ENCODE results near the gene EVPL. TPM values are rescaled to one million over a fixed set of nuclear protein-coding genes. Genes with fewer than 3 reads are reported as not detected.

EVPL gene
- total and polyA plus RNA-seq, 8 donors: 1.2 to 105 (median 9.0) TPM

DNA sequence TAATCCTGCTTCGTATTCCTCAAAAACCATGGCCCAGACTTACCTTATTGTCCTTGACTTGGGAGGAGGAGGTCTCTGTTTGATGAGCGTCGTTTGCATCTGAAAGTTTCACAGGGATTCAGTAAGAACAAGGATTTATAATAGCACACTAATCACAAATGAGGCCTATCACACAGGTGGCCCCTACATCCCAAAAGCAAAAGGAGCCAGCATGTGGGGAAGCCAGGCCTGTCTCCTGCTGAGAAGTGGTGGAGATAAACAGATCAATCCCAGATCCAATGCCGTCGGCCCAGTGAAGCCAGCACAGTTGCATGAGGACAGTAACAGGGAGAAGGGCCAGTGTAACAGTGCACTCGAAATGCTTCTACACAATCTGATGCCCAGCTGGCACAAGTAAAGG is 13.3 kb upstream of the EVPL start:
- H3K27me3 ChIP-seq: no peaks in the 10 kb centered on the region
- 72 to 83% (median 77%) methylated on average over 6 of the region's 6 CpGs for WGBS, 5 donors
- intact Hi-C loops (cut with DNase I; ENCODE audit: low total_unique reads): no loop called here
- peaks cover 0 to 24% (median 6%) of the 10 kb centered on the region in 4 donors for H3K4me1 ChIP-seq
- H3K4me3 ChIP-seq: no peak overlapping the region
- peak overlapping the region in 1 of 5 donors; percentile 77 for H3K27ac ChIP-seq
- H3K9me3 ChIP-seq: no peaks in the 10 kb centered on the region
- no peak for TF ChIP-seq POLR2AphosphoS5 (IDR thresholded peaks at IDR 0.05)
- no peak for TF ChIP-seq POLR2A (IDR thresholded peaks at IDR 0.05)
- no peak for TF ChIP-seq EP300 (IDR thresholded peaks at IDR 0.05)
- TF ChIP-seq, protein P1, sequence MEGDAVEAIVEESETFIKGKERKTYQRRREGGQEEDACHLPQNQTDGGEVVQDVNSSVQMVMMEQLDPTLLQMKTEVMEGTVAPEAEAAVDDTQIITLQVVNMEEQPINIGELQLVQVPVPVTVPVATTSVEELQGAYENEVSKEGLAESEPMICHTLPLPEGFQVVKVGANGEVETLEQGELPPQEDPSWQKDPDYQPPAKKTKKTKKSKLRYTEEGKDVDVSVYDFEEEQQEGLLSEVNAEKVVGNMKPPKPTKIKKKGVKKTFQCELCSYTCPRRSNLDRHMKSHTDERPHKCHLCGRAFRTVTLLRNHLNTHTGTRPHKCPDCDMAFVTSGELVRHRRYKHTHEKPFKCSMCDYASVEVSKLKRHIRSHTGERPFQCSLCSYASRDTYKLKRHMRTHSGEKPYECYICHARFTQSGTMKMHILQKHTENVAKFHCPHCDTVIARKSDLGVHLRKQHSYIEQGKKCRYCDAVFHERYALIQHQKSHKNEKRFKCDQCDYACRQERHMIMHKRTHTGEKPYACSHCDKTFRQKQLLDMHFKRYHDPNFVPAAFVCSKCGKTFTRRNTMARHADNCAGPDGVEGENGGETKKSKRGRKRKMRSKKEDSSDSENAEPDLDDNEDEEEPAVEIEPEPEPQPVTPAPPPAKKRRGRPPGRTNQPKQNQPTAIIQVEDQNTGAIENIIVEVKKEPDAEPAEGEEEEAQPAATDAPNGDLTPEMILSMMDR (IDR thresholded peaks at IDR 0.05): no peak
- no peak for DNase-seq
- H3K36me3 ChIP-seq: peaks cover 69 to 81% (median 76%) of the 10 kb centered on the region in 4 donors

GRCh38 chr17:76039121-76039520 is 12.0 kb upstream of the EVPL start:
- H3K36me3 ChIP-seq: peaks cover 56 to 69% (median 63%) of the 10 kb centered on the region in 4 donors
- peak overlapping the region in 3 of 5 donors; percentile 7 to 77 (median 46) for H3K27ac ChIP-seq
- H3K4me3 ChIP-seq: no peak overlapping the region
- peak in 2 of 3 donors; percentile 1 to 47 for TF ChIP-seq POLR2AphosphoS5 (IDR thresholded peaks at IDR 0.05)
- no peak for TF ChIP-seq EP300 (IDR thresholded peaks at IDR 0.05)
- H3K9me3 ChIP-seq: no peaks in the 10 kb centered on the region
- H3K4me1 ChIP-seq: peaks cover 0 to 32% (median 6%) of the 10 kb centered on the region in 4 donors
- 76 to 85% (median 80%) methylated on average over 6 of the region's 6 CpGs for WGBS, 5 donors
- intact Hi-C loops (cut with DNase I; ENCODE audit: low total_unique reads): no loop called here
- no peaks in the 10 kb centered on the region for H3K27me3 ChIP-seq
- no peak for DNase-seq

DNA sequence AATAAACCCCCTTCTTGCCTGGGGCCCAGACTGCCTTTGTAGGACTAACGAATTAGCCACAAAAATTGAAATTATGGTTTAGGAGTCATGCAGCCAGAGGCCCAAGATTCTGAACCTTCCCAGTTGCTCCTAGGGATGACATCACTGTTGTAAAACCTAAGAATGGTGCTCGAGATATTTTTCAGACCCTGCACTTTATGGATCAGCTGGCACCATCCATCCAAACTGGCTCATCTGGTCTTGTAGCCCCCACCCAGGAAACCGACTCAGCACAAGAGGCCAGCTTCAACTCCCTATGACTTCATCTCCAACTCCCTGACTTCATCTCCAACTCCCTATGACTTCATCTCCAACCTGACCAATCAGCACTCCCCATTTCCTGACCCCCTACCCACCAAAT is 10.9 kb upstream of the EVPL start:
- intact Hi-C loops (cut with DNase I; ENCODE audit: low total_unique reads): no loop called here
- DNase-seq: no peak
- no peak for TF ChIP-seq EP300 (IDR thresholded peaks at IDR 0.05)
- H3K4me3 ChIP-seq: no peak overlapping the region
- peak overlapping the region in 2 of 5 donors; percentile 3 to 77 for H3K27ac ChIP-seq
- H3K9me3 ChIP-seq: no peaks in the 10 kb centered on the region
- H3K36me3 ChIP-seq: peaks cover 46 to 58% (median 53%) of the 10 kb centered on the region in 4 donors
- WGBS, 5 donors: 73 to 88% (median 80%) methylated on average over 3 of the region's 3 CpGs
- H3K27me3 ChIP-seq: no peaks in the 10 kb centered on the region
- peaks cover 0 to 40% (median 6%) of the 10 kb centered on the region in 4 donors for H3K4me1 ChIP-seq

DNA sequence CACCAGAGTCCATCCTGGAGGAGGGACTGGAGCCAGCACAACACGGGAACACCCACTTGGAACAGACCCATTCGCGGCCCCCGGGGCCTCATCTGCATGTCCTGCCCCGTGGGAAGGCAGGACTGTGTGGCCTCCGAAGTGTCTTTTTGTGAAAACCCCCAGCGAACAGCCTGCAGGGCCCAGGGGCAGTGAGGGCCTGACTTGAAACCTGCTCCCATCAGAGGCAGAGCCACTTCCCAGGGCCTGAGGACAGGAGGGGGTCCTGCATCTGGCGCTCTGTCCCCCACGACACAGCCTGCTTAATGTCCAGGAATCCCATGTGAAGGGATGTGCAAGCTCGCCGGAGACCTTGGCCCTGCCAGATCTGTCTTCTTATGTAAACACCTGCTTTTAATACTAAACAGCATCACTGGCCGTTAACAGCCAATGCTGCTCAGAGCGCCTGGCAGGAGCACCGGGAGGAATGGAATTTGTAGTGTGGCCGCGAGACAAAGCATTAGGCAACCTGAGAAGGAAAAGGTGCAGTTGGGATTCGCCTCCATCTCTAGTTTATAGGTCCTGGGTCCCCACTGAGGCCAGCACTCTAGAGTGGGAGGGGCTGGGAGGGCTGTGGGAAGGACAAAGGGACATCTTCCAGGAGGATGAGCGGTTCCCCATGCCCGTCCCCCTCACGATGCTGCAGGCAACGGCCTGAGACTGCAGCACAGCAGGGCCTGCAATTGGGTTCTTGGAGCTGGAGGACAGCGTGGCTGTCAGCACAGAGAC is 9.6 kb upstream of the EVPL start:
- intact Hi-C loops (cut with DNase I; ENCODE audit: low total_unique reads): no loop called here
- DNase-seq: peak in 1 of 2 donors; percentile 79
- WGBS, 5 donors: 41 to 55% (median 52%) methylated on average over 16 to 22 of the region's 22 CpGs
- H3K4me3 ChIP-seq: no peak overlapping the region
- TF ChIP-seq, protein P1 (IDR thresholded peaks at IDR 0.05): no peak
- no peak for TF ChIP-seq POLR2A (IDR thresholded peaks at IDR 0.05)
- TF ChIP-seq POLR2AphosphoS5 (IDR thresholded peaks at IDR 0.05): peak; percentile 30 to 77 (median 50)
- TF ChIP-seq EP300 (IDR thresholded peaks at IDR 0.05): peak; percentile 40
- H3K27me3 ChIP-seq: no peaks in the 10 kb centered on the region
- peaks cover 0 to 40% (median 6%) of the 10 kb centered on the region in 4 donors for H3K4me1 ChIP-seq
- H3K9me3 ChIP-seq: no peaks in the 10 kb centered on the region
- peak overlapping the region in 3 of 5 donors; percentile 3 to 77 (median 49) for H3K27ac ChIP-seq
- H3K36me3 ChIP-seq: peaks cover 32 to 44% (median 39%) of the 10 kb centered on the region in 4 donors

DNA sequence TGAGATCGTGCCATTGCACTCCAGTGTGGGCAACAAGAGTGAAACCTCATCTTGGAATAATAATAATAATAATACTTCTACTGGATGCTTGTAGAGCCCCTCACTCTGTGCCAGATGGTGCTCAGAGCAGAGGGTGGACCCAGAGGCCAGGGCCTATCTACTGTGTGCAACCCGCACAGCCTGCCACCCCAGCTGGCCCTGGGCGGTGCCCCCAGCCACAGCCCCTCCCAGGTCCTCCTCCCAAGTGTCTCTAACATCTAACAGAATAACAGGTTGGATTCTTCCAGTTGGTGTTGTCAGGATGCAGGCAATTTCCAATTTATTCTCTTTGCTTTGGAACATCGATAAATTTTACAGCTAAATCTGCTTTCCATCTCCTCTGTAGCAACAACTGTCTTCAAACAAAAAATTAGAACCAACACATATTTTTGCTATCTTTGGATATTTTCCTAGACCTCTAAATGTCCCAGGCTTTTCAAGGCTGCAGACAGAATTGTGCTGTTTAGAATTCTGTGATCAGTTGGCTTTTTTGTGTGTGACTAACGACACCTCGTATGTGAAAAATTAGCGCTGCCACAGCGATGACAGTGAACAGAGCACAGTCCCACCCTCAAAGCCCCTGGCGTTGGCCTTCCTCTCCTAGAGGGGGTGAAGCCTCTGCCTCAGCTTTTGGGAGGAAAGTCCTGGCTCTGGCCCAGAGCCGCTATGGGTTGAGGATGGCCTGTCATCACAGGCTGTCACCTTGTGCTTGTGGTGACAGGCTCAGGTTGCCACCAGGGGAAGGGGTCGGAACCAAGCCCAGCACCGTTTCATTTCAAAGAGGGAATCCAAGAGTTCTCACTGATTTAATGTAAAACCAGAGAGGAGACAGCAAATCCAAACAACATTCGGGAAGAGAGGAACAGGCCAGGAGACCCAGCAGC is 7.6 kb upstream of the EVPL start:
- TF ChIP-seq EP300 (IDR thresholded peaks at IDR 0.05) (no peak), POLR2A (IDR thresholded peaks at IDR 0.05) (no peak), POLR2AphosphoS5 (IDR thresholded peaks at IDR 0.05) (no peak)
- TF ChIP-seq, protein P1 (IDR thresholded peaks at IDR 0.05): no peak
- Histone ChIP-seq H3K27me3 (no peaks in the 10 kb centered on the region), H3K9me3 (no peaks in the 10 kb centered on the region), H3K36me3 (peaks cover 12 to 24% (median 19%) of the 10 kb centered on the region in 4 donors), H3K4me1 (peaks cover 0 to 43% (median 7%) of the 10 kb centered on the region in 4 donors), H3K4me3 (no peak overlapping the region), H3K27ac (peak overlapping the region in 2 of 5 donors; percentile 42 to 77)
- no peak for DNase-seq
- WGBS, 5 donors: 75 to 89% (median 86%) methylated on average over 13 of the region's 13 CpGs
- intact Hi-C loops (cut with DNase I; ENCODE audit: low total_unique reads): no loop called here

All from stomach (tissue), 9 donors.